Caco-2 (cell line): ENCODE data around the gene ORMDL2. TPM values are rescaled to one million over a fixed set of nuclear protein-coding genes. Genes with fewer than 3 reads are reported as not detected.

Source experiments
- BruUV-seq: library from RNA; stranded (reverse); fragments of 400-500 nt; replicated peaks from 2 replicates; lab custom pipeline; 2021; lab: Mats Ljungman, UMichigan
- CTCF ChIA-PET: fragments of 300-600 bp; sonication (Branson Sonifier 250); formaldehyde crosslinking; loops from one replicate; lab custom pipeline; 2022; ENCODE audit warnings: antibody characterized with exemption; lab: Charles Lee
- POLR2A ChIA-PET: fragments of 300-600 bp; sonication (Branson Sonifier 250); formaldehyde crosslinking; loops from one replicate; lab custom pipeline; 2022; ENCODE audit warnings: antibody characterized with exemption; lab: Charles Lee
- DNase-seq, 2 experiments: peaks; one replicate each; pipeline versions ENCODE4 v3.0.0 to v3.0.0-alpha.2; 2020 to 2022
- H3K27me3 ChIP-seq: replicated peaks from 2 replicates; pipeline ENCODE4 v1.6.0; 2011; ENCODE audit warnings: low read length; ENCODE audit not compliant: control insufficient read depth, insufficient read depth
- H3K36me3 ChIP-seq: 2 replicates; pipeline ENCODE4 v1.5.1; 2011; ENCODE audit warnings: low read length; ENCODE audit not compliant: control insufficient read depth, insufficient read depth
- H3K4me1 ChIP-seq: fragments of 250-450 bp; sonication (Bioruptor Pico); 2 replicates; pipeline ENCODE4 v1.5.1; 2020; ENCODE audit warnings: mild to moderate bottlenecking
- H3K4me3 ChIP-seq: 2 replicates; pipeline ENCODE4 v1.5.1; 2011; ENCODE audit warnings: low read depth, mild to moderate bottlenecking, control low read depth, low read length
- H3K9me3 ChIP-seq: fragments of 250-450 bp; sonication (Bioruptor Pico); 2 replicates; pipeline ENCODE4 v1.5.1; 2020; ENCODE audit warnings: mild to moderate bottlenecking, moderate library complexity
- H3K27ac Mint-ChIP-seq: one replicate; pipeline ENCODE4 v1.8.0; 2022; ENCODE audit warnings: mixed read lengths; ENCODE audit not compliant: unreplicated experiment
- H3K27me3 Mint-ChIP-seq: one replicate; pipeline ENCODE4 v1.8.0; 2022; ENCODE audit warnings: mixed read lengths; ENCODE audit not compliant: insufficient read depth, unreplicated experiment
- H3K36me3 Mint-ChIP-seq: one replicate; pipeline ENCODE4 v1.8.0; 2022; ENCODE audit warnings: mild to moderate bottlenecking, mixed read lengths; ENCODE audit not compliant: insufficient read depth, unreplicated experiment
- H3K4me1 Mint-ChIP-seq: one replicate; pipeline ENCODE4 v1.8.0; 2022; ENCODE audit warnings: low read depth, mixed read lengths; ENCODE audit not compliant: unreplicated experiment
- H3K4me3 Mint-ChIP-seq: one replicate; pipeline ENCODE4 v1.8.0; 2022; ENCODE audit warnings: mild to moderate bottlenecking, moderate library complexity, mixed read lengths; ENCODE audit not compliant: unreplicated experiment
- H3K9me3 Mint-ChIP-seq: one replicate; pipeline ENCODE4 v1.8.0; 2022; ENCODE audit warnings: mixed read lengths; ENCODE audit not compliant: unreplicated experiment
- CTCF ChIP-seq, 2 experiments: fragments of 200-600 bp in 1 of 2; IDR thresholded peaks; 1 replicate in 1 of 2; 2 replicates in 1 of 2; pipeline versions ENCODE4 v1.5.1 to v1.8.0; 2011 to 2022; ENCODE audit warnings: antibody characterized with exemption in 1 of 2, control low read depth in 1 of 2, inconsistent platforms in 1 of 2, low read depth in 1 of 2, low read length in 1 of 2, mild to moderate bottlenecking in 1 of 2, moderate library complexity in 1 of 2; ENCODE audit not compliant: insufficient read depth in 1 of 2, severe bottlenecking in 1 of 2, unreplicated experiment in 1 of 2
- intact Hi-C: fragments of 100-400 bp; cut with micrococcal nuclease; formaldehyde crosslinking; loops from one replicate; pipeline ENCODE4 v1.10.0; 2022; ENCODE audit not compliant: unreplicated experiment
- total RNA-seq: library from RNA; stranded (reverse); gene quantifications from 2 replicates; pipeline ENCODE4 v1.2.3, GENCODE V29; 2022

The ORMDL2 gene
- total RNA-seq, 1 experiment from 2014 or later: 44.0 TPM

GRCh38 chr12:55777856-55778255 is 40.0 kb upstream of the ORMDL2 start:
- no peaks in the 10 kb centered on the region for H3K9me3 Mint-ChIP-seq
- no peak for TF ChIP-seq CTCF (IDR thresholded peaks at IDR 0.05; ENCODE audit: insufficient read depth in 1 of 2, low read depth in 1 of 2, low read length in 1 of 2, severe bottlenecking in 1 of 2, unreplicated experiment in 1 of 2)
- peaks cover 21% of the 10 kb centered on the region for H3K4me1 ChIP-seq
- no peaks in the 10 kb centered on the region for H3K27me3 Mint-ChIP-seq
- H3K4me3 Mint-ChIP-seq: no peak overlapping the region
- H3K36me3 ChIP-seq: 0 out of 2 replicates have a peak, but pooled peaks cover 2% of the 10 kb centered on the region
- no peak for DNase-seq
- no peaks in the 10 kb centered on the region for H3K9me3 ChIP-seq
- H3K27me3 ChIP-seq: no peaks in the 10 kb centered on the region
- intact Hi-C loops: loop anchor here (1.0 kb wide), 1 partner anchor 11 kb away; no protein-coding TSS in a partner anchor
- H3K36me3 Mint-ChIP-seq: peaks cover 92% of the 10 kb centered on the region
- CTCF ChIA-PET: interaction anchor here (0.7 to 2.1 kb wide), 5 partner anchors 20 to 96 kb away, joined by 3 to 11 read pairs (median 5); a partner anchor contains a TSS
- peaks cover 13% of the 10 kb centered on the region for H3K4me1 Mint-ChIP-seq
- peak overlapping the region; percentile 50 for H3K27ac Mint-ChIP-seq
- BruUV-seq: no TSS peak
- H3K4me3 ChIP-seq: no peak overlapping the region
- POLR2A ChIA-PET: interaction anchor here (1.6 kb wide), 1 partner anchor 40 kb away, joined by 9 read pairs; the partner anchor contains the start of genes ORMDL2 and SARNP

- H3K4me3 Mint-ChIP-seq: no peak overlapping the region
- H3K36me3 Mint-ChIP-seq: peaks cover 98% of the 10 kb centered on the region
Measured at GRCh38 chr12:55780685-55781084, 37.2 kb upstream of the ORMDL2 start.

GRCh38 chr12:55788546-55788945 is 29.3 kb upstream of the ORMDL2 start:
- intact Hi-C loops: loop anchor here (2.0 kb wide), 1 partner anchor 44 kb away; no protein-coding TSS in a partner anchor
- Histone ChIP-seq H3K4me1 (0 out of 2 replicates have a peak, but pooled peaks cover 3% of the 10 kb centered on the region), H3K4me3 (no peak overlapping the region), H3K27me3 (no peaks in the 10 kb centered on the region), H3K36me3 (peaks cover 1% of the 10 kb centered on the region; the same call in 1 of the 2 replicates), H3K9me3 (no peaks in the 10 kb centered on the region)
- no peak overlapping the region for H3K4me3 Mint-ChIP-seq
- no TSS peak for BruUV-seq
- H3K27me3 Mint-ChIP-seq: no peaks in the 10 kb centered on the region
- POLR2A ChIA-PET: interaction anchor here (1.0 kb wide), 1 partner anchor 29 kb away, joined by 6 read pairs; the partner anchor contains the start of genes ORMDL2 and SARNP
- H3K27ac Mint-ChIP-seq: peak overlapping the region; percentile 11
- peaks cover 82% of the 10 kb centered on the region for H3K36me3 Mint-ChIP-seq
- DNase-seq: no peak
- H3K4me1 Mint-ChIP-seq: peaks cover 13% of the 10 kb centered on the region
- CTCF ChIA-PET: interaction anchor here (0.9 to 1.1 kb wide), 3 partner anchors 9 to 50 kb away, joined by 3 to 6 read pairs (median 3); partner anchors contain the start of genes ORMDL2 and SARNP
- no peaks in the 10 kb centered on the region for H3K9me3 Mint-ChIP-seq
- no peak for TF ChIP-seq CTCF (IDR thresholded peaks at IDR 0.05; ENCODE audit: insufficient read depth in 1 of 2, low read depth in 1 of 2, low read length in 1 of 2, severe bottlenecking in 1 of 2, unreplicated experiment in 1 of 2)

More at GRCh38 chr12:55780685-55781084, 37.2 kb upstream of the ORMDL2 start:
- Mint-ChIP-seq H3K4me1 (peaks cover 13% of the 10 kb centered on the region), H3K9me3 (no peaks in the 10 kb centered on the region), H3K27me3 (no peaks in the 10 kb centered on the region), H3K27ac (no peak overlapping the region)
- ChIA-PET POLR2A (no interaction called here), CTCF (interaction anchor here (0.7 kb wide), 1 partner anchor 146 kb away, joined by 4 read pairs; no protein-coding TSS in a partner anchor)
- Histone ChIP-seq H3K36me3 (0 out of 2 replicates have a peak, but pooled peaks cover 2% of the 10 kb centered on the region), H3K27me3 (no peaks in the 10 kb centered on the region), H3K4me1 (peaks cover 21% of the 10 kb centered on the region), H3K4me3 (no peak overlapping the region), H3K9me3 (no peaks in the 10 kb centered on the region)
- BruUV-seq: no TSS peak
- no peak for DNase-seq
- intact Hi-C loops: no loop called here
- TF ChIP-seq CTCF (IDR thresholded peaks at IDR 0.05; ENCODE audit: insufficient read depth in 1 of 2, low read depth in 1 of 2, low read length in 1 of 2, severe bottlenecking in 1 of 2, unreplicated experiment in 1 of 2): no peak
